NCI-H1092 treated with DMSO at 0.1 percent for 48 hours (cell line): ENCODE results near the gene ILK.
A peak's percentile ranks its signal among the peaks of the same experiment; 100 is the strongest.

ENCODE experiments used
- DNase-seq: peaks from one replicate; lab custom pipeline; 2025; lab: John Stamatoyannopoulos, UW

The ILK gene

DNA sequence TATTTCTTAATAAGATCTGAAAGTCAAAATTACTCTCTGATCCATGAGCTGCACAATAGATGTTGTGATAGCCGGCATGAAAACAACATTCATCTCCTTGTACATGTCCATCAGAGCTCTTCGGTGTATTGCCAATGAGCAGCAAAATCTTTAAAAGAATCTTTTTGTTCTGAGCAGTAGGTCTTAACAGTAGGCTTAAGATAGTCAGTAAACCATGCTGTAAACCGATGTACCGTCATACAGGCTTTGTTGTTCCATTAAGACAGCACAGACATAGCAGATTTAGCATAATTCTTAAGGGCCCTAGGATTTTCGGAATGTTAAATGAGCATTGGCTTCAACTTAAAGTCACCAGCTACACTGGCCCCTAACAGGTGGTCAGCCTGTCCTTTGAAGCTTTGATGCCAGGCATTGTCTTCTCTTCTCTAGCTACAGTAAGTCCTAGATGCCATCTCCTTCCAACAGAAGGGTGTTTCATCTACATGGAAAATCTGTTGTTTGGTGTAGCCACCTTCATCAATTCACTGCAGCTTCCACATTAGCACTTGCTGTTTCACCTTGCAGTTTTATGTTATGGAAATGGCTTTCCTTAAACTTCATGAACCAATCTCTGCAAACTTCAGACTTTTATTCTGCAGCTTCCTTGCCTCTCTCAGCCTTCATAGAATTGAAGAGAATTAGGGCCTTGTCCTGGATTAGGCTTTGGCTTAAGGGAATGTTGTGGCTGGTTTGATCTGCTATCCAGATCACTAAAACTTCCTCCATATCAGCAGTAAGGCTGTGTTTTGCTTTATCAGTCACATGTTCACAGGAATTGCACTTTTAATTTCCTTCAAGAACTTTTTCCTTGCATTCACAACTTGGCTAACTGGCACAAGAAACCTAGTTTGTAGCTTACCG is 28.5 kb upstream of the ILK start:
- DNase-seq: no peak

DNA sequence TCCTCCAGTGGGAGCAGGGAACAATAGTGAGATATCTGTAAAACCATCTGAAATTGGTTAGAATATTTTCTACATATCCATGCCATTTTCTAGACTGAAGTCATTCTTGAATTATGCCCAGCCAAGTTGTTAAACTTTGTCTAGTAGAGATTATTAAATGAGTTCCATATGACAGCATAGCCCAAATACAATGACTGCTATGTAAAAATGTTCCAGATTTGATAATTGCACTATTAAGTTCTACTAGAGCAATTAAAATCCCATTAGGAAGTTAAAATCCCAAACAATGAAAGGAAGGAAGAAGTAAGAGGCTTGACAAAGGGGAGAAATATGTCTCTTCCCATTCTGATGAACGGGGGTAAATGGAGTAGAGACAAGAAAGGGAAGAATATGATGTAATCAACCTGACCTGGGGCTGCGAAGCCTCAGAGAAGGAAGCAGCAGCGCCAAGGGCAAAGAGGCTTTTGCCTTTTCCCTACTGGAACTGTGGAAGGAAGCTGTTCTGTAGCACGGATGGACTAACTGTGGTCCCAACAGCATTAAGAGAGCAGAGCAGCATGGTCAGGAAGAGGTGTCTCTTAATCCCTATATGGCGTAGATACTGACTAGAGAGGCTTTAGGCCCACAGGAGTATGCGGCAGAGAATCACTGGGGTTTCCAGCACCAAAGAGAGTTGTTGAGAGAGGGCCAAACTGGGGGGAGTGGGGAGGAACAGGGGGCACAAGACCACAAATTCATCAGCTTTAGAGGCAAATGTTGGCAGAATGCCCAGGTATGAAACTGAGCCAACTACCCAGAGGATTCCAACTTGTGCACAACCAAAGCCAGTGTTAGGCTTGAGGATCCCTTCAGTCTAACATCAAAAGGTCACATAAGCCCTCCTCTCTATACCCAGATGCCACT is 26.9 kb upstream of the ILK start:
- DNase-seq: peak; percentile 81

DNA sequence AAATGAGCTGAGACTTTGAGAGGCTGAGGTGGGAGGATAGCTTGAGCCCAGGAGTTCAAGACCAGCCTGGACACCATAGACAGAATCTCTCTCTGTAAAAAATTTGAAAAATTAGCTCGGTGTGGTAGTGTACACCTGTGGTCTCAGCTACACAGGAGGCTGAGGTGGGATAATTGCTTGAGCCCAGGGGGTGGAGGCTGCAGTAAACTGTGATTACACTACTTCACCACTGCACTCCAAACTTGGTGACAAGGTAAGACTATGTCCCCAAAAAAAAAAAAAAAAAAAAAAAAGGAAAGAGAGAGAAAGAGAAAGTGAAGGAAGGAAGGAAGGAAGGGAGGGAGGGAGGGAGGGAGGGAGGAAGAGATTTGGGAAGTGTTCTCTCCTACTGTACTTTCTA is 25.4 kb upstream of the ILK start:
- no peak for DNase-seq

DNA sequence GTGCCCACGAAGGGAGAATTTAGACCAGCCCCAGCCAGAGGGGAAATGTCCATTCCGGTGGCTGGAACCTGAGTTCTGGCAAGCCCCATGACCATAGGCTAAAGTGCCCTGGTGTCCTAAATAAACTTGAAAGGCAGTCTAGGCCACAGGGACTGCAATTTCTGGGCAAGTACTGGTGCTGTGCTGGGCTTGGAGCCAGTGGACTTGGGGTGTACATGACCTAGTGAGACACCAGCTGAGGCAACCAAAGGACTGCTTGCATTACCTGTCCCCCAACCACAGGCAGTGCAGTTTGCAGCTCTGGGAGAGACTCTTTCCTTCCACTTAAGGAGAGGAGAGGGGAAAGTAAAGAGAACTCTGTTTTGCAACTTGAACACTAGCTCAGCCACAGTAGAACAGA is 23.9 kb upstream of the ILK start:
- DNase-seq: no peak

DNA sequence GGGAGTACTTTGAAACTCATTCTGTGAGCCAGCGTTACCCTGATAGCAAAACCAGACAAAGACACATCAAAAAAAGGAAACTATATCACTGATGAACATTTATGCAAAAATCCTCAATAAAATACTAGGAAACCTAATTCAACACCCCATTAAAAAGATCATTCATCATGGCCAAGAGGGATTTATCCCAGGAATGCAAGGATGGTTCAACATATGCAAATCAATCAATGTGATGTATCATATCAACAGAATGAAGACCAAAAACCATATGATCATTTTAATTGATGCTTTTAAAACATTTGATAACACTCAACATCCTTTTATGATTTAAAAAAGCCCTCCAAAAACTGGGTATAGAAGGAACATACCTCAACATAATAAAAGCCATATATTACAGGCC is 20.0 kb upstream of the ILK start:
- no peak for DNase-seq

DNA sequence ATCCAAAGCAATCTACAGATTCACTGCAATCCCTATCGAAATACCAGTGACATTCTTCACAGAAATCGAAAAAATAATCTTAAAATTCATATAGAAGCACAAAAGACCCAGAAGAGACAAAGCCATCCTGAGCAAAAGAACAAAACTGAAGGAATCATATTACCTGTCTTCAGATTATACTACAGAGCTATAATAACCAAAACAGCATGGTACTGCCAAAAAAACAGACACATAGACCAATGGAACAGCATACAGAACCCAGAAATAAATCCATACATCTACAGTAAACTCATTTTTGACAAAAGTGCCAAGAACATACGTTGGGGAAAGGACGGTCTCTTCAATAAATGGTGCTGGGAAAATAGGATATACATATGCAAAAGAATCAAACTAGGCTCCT is 19.0 kb upstream of the ILK start:
- no peak for DNase-seq

DNA sequence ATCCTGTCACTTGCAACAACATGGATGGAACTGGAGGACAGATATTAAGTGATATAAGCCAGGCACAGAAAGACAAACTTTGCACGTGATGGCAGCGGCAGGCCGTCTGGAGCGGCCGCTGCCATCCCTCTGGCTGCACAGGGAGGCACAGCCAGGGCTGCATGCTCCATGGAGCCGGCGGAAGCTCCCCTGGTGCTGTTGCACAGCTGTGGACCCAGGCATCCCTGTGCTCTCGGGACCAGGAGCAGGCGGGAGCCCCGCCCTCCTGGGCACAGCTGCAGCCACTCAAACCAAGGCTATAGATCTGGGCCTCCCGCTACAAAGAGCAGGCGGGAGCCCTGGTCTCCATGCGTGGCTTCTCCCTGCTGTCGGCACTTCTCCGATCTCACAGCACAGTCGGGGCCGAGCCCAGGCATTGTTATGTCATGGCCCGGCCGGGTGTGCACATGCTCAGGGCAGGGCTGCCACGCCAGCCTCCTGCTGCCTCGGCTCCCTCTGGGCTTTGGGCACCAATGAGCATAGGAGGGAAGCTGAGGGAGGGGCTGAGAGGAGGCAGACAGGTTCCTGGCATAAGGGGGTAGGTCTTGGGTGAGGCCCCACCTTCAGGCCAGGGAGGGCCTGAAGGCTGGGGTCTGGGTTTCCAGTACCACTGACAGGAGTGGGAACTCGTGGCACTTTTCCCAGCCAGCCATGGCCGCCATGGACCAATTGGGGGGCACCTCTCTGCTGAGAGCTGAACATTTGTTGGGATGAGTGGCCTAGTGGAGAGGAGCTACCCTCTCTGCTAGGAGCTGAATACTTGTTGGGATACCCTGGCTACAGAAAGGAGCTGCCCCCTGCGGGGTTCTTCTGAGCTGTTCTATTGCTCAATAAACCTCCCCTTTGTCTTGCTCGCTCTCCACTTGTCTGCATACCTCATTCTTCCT is 16.9 kb upstream of the ILK start:
- DNase-seq: no peak

DNA sequence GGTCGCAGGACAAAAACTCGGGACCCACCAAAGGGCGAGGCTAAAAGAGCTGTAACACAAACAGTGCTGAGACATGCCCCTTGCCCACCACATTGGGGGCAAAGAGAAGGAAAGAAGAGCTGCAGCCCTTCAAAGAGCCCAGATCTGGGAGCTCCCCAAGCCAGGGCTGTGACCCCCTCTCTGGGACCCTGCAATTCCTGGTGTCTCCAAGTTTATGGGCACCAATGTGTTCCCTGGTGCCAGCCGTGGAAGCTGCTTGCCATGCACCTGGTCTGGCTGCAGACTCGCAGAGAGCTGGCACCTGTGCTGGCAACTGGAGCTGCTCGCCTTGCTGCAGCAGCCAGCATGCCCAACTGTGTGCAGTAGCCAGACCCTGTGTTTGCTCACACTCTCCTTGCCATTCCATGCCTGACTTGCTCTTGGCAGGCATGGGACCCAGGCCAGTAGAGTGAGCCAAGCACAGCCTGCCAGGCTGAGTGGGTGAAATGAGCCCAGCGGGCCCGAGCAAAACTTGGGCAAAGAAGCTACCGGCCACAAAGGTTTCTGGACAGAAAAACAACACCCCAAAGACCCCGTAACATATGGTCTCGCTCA is 16.1 kb upstream of the ILK start:
- no peak for DNase-seq

DNA sequence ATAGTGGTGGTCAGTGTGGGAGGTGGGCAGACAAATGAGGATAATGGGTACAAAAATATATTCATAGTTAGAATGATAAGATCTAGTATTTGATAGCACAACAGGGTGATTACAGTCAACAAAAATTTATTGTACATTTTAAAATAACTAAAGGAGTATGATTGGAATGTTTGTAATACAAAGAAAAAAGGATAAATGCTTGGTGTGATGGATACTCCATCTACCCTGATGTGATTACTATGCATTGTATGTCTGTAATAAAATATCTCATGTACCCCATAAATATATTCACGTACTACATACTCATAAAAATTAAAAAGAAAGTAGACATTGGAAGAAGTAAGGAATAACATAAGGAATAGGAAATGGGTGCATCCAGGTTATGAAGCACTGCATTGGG is 15.6 kb upstream of the ILK start:
- no peak for DNase-seq

DNA sequence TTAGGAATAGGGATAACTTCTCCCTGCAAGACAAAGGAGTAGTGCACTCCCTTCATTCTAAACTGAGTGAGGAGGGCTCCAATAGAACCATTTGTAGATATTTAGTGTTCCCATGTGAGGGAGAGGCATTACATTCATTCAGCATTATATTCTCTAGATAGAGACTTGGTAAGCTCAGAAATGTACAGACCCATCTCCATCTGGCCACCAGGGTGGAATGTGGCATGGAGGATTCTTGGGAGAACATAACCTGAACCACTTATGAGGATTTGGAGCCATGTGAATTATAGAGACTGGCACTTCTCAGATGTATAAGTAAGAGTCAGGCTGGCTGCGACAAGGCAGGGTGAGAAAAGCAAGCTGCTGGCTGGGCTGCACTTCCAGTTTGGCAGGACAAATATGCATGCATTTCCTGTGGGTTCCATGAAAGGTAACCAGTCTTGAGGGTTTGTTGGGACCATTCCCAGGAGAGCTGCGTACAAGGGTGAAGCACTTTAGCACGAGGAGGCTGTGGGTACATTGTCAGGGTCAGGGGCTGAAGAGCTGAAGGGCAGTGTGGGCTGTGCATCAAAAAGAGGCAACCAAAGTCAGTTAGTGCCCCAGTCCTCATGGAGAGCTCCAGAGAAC is 9.3 kb upstream of the ILK start:
- no peak for DNase-seq

DNA sequence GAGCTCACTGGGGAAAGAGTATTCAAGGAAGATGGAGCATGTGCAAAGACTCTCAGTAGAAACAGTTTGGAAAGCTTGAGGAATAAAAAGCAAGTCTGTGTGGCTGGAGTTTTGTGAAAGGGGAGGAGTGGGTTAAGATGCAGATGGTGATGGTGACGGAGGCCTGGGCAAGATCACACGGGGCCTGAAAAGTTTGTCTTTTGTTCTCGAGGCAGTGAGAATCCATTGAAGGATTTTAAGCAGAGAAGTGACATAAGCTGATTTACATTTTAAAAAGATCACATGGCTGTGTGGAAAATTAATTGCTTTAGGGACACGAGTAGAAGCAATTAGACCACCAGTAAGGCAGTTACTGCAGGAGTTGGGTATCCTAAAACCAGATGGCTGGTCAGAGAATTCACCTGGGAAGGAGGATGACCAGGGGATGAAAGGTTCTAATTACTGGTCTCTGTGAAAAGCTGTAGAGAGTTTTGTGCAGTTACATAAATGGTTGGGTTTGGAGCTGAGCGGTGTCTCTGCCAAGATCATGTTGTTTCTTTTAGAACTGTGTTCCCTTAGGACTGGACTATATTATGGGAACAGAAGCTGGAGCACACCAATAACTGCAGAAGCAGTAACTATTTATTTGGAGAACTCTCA is 7.2 kb upstream of the ILK start:
- no peak for DNase-seq

DNA sequence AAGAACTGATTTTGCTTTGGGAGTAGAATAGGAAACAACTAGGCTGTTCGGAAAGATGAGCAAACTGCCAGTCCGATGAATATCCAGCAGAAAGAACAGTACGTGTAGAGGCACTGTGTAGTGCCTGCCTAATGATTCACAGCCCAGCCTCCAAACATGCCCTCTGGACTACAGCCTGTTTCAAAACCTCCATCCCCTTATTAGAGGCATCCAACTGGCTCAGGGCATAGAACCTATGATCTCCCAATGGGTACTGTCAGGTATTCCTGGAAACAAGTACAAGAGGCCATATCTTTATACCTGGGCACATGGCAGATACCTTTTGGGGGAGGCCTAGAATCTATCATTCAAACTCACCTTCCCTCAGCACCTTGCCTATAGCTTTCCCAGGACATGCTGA is 5.0 kb upstream of the ILK start:
- DNase-seq: no peak

DNA sequence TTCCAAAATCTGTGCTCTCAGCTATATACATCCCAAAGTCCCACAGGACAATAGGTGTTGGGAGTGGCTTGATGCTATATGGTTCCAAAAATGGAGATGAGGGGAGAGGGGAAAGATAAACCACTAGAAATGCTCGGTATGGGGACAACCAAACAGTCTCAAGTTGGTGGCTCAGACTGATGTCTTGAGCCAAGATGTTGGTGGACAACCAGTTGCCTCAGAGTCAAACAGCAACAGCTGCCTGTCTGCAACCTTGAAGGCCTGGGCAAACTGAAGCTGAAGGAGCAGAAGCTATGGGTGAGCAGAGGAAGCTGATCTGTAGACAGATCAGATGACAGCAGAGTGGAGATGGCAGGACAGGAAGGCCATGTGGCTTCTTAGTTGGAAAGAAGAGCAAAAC is 4.1 kb upstream of the ILK start:
- no peak for DNase-seq

DNA sequence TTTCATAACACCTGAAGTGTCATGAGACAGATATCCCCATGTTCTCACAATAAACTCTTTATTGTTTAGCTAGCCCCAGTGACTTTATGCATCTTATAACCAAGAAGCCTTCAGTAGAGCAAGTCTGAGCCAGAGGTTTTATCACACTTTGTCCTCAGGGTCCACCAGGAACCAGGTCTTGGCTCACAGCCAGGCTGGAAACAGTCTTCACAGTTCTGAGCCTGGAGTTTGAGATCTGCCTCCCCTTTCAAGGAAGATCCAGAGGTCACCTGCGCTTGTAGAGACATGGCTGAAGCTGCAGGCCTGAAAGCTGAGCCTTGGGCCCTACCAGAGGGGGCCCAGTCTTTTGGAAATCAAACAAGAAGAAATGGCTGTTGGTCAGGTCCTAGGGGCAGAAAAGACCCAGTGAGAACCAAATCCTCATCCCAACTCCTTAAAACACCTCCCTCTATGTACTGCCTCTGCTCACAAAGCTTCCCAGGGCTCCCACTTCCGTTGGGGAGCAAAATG is 3.6 kb upstream of the ILK start:
- no peak for DNase-seq

DNA sequence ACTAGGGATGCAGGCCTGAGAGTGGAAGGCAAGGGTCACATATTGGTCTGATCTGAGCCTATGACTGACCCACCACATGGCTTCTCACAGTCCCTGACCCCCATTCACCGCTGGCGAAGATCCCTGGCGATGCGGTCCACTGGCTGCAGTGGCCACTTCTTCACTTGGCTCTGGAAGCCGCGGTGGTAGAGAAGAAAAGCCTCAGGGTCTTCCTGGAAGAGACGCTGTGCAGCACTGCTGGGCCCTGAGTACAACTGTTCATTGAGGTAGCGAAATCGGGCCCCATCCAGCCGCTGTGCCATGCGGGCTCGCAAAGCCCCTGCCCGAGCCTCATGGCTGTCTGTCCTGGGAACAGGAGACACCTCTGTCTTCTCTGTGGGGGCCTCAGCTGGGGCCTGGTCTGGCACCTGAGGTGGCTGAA is 2.5 kb upstream of the ILK start:
- DNase-seq: no peak

DNA sequence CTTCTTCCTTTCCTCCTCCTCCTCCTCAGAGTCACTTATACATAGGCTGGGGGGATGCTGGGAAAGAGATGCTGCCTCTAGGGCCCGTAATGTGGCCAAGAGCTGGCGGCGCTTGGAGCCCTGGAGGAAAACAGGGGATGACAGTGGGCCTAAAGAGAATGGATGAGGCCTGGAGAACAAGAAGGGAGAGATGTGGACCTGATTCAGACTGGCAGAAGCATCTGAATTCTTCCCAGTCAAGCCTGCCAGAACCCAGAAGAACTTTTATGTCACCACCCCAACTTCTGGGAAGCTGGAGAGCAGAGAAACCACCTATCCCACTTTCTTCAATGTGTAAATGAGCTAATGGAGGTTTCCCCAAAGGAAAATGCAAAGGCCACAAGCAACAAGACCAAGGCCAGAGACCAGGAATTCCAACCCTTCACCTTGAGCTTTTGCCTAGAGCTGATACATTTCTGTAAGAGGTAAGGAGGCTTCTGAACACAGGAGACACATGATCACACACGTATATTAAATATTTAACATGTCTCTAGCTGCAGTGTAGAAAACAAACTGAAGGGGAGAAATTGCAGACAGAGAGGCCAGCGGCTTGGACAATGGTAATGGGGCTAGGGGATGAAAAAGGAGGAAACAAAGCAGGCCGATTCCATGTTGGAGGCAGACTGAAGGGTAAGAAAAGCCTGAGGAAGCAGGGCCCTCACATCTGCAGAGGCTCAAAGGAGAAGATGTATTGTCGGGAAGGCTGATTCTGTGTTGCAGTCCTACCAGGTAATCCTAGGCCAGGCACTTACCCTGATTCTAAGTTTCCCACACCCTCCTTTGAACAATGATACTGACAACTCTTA is 1.3 kb upstream of the ILK start:
- DNase-seq: no peak

DNA sequence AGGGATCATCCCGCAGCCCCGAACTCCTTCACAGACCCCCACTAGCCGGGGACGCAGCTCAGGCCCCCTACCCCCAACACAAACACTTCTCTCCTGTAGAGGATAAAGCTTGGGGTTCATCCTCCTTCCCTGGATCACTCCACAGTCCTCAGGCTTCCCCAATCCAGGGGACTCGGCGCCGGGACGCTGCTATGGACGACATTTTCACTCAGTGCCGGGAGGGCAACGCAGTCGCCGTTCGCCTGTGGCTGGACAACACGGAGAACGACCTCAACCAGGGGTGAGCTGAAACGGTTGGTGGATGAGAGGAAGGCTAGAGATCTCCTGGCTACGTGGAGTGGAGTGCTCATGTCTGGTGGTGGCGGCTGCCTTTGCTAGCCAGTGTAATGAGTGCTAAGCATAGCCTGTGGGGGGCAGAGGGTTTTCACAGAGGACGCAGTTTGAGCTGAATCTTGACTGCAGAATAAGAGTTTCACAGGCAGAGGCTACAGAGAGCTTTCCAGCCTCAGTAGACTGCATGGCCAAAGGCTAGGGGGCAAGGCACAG is 580 bp downstream of the ILK start:
- peak; percentile 48 for DNase-seq

DNA sequence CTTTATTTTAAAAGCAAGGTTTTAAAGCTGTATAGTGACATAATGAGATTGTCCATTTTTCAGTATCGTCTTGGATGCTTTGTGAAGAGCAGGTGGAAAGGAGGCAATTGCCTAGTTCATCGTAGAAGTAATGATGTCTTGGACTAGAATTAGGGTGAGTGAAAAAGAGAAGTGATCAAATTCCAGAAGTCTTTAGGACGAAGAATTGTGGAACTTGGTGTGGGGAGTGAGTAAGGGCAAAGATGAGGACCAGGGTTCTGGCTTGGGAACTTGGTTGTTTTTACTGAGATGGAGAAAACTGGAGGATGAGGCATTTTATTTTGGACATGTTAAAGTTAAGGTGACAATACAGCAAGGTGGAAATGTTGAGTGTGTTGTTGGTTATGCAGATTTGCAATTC is 1.2 kb downstream of the ILK start:
- no peak for DNase-seq

DNA sequence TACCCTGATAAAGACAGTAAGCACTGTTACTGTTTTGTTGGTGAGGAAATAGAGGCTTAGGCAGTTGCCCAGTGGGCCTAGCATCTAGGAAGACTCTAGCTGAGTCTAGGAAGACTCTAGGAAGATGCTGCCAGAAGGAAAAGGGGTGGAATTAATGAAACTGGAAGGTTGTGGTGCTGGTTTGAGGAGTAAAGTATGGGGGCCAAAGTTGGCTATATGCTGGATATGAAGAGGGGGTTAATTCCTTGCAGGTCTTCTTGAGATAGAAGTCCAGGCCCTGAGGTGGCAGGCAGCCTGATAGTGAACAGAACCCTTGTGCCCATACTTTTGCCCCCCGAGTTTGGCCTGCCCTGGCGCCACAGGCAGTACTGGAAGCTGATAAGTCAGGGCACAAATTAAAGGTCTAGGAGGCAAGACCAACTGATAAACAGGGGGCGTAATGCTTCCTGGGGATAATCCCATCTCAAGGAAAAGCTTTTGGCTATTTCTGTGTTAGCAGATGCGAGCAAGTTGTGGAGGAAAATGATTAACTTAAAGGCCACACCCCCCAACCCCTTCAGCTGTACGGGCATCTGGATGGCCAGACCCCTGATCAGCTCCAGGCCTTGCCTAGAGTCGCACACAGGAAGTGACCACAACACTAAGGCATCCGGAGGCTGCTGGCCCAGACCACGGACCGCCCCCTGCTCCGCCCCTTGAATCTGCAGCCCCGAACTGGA is 3.1 kb downstream of the ILK start:
- no peak for DNase-seq
